Spleen (tissue), 11 donors: ENCODE measurements around the gene LANCL3. TPM values are rescaled to one million over a fixed set of nuclear protein-coding genes. Genes with fewer than 3 reads are reported as not detected.

Experiments used
- DNase-seq: peaks from one replicate; pipeline ENCODE4 v3.0.0-alpha.2; 2020
- H3K27ac ChIP-seq, 8 donors: fragments of 200-600 bp; sonication (generic) in 7 of 8; 1 replicate in 4 of 8; 2 replicates in 4 of 8; pipeline versions ENCODE4 v1.5.0 to v1.8.0; 2016 to 2021; ENCODE audit warnings: inconsistent platforms in 4 of 8, mild to moderate bottlenecking in 4 of 8, moderate library complexity in 1 of 8
- H3K27me3 ChIP-seq, 7 donors: fragments of 200-600 bp; sonication (generic) in 6 of 7; replicated peaks in 1 of 7; 1 replicate in 4 of 7; 2 replicates in 3 of 7; pipeline versions ENCODE4 v1.5.0 to v1.8.0; 2016 to 2021; ENCODE audit warnings: inconsistent platforms in 3 of 7, mild to moderate bottlenecking in 1 of 7
- H3K36me3 ChIP-seq, 6 donors: fragments of 200-600 bp; sonication (generic) in 5 of 6; 1 replicate in 4 of 6; 2 replicates in 2 of 6; pipeline versions ENCODE4 v1.5.0 to v1.8.0; 2016 to 2021; ENCODE audit warnings: inconsistent platforms in 2 of 6
- H3K4me1 ChIP-seq, 6 donors: fragments of 200-600 bp; sonication (generic) in 5 of 6; 1 replicate in 3 of 6; 2 replicates in 3 of 6; pipeline versions ENCODE4 v1.5.0 to v1.8.0; 2016 to 2021; ENCODE audit warnings: inconsistent platforms in 3 of 6
- H3K4me3 ChIP-seq, 8 donors: fragments of 200-600 bp; sonication (generic) in 7 of 8; 1 replicate in 4 of 8; 2 replicates in 4 of 8; pipeline versions ENCODE4 v1.5.0 to v1.8.0; 2016 to 2021; ENCODE audit warnings: inconsistent platforms in 4 of 8, mild to moderate bottlenecking in 4 of 8, moderate library complexity in 2 of 8
- H3K9me3 ChIP-seq, 8 donors: fragments of 200-600 bp; sonication (generic) in 7 of 8; 1 replicate in 4 of 8; 2 replicates in 4 of 8; pipeline versions ENCODE4 v1.5.0 to v1.8.0; 2016 to 2021; ENCODE audit warnings: inconsistent platforms in 4 of 8
- POLR2A ChIP-seq, 3 donors: fragments of 450-650 bp; IDR thresholded peaks; one replicate each; pipeline ENCODE4 v1.5.1; 2017; ENCODE audit warnings: antibody characterized with exemption in 3 of 3, mild to moderate bottlenecking in 1 of 3
- POLR2AphosphoS5 ChIP-seq, 3 donors: sonication (generic); formaldehyde crosslinking; IDR thresholded peaks; one replicate each; pipeline ENCODE4 v1.5.1; 2017; ENCODE audit warnings: antibody characterized with exemption in 3 of 3
- WGBS, 5 donors: extraction: QIAGEN DNeasy Blood & Tissue Kit in 3 of 5; methylation state at CpG; one replicate each; pipeline versions ENCODE4 v1.1.5 to v1.1.7; 2013 to 2018; 5-methylcytosine and 5-hydroxymethylcytosine counted together
- intact Hi-C: fragments of 100-400 bp; cut with DNase I; formaldehyde crosslinking; loops from one replicate; pipeline ENCODE4 v1.15.0; 2023; ENCODE audit warnings: low total_unique reads
- polyA plus RNA-seq, 3 donors: library from polyadenylated mRNA; stranded (reverse); fragments of 200-250 nt; gene quantifications; one replicate each; pipeline ENCODE4 v1.2.1, GENCODE V29; 2013
- total RNA-seq, 7 donors: library from RNA; depleted of rRNA in 3 of 7; stranded (reverse); fragments of >200 nt in 3 of 7; fragmentation: NEBNext Ultra II Directional in 4 of 7; extraction: Animal tissue kit (Norgen Biotek cat#: 25700) in 4 of 7; gene quantifications; one replicate each; pipeline versions ENCODE4 v1.1.0 to v1.2.1, GENCODE V29; 2016 to 2021
- TF ChIP-seq, protein P1 (sequence below), 11 experiments: fragments of 200-600 bp in 7 of 11; fragments of 450-650 bp in 4 of 11; sonication (generic) in 4 of 11; IDR thresholded peaks in 8 of 11; conservative IDR thresholded peaks in 3 of 11; 1 replicate in 7 of 11; 2 replicates in 4 of 11; pipeline versions ENCODE4 v1.4.0 to v1.8.0; 2016 to 2021; ENCODE audit warnings: antibody characterized with exemption in 11 of 11, inconsistent platforms in 4 of 11, mild to moderate bottlenecking in 1 of 11
- donor health status: healthy with polysubstance abuse.
- donor health status: DM: no; HTN: no; CAD: no; lungs with moderate emphysema.
- donor health status: DM: no; HTN: no; CAD: no.
- donor health status: Bipolar disorder and iron deficiency.
- donor health status: healthy.
- donor health status: DM: no; HTN: no; CAD: no.
- donor health status: DM: yes; HTN: yes; CAD: no.

Gene LANCL3
- total and polyA plus RNA-seq, 10 donors, result under 0.01 to 0.88 (median 0.52) TPM

DNA sequence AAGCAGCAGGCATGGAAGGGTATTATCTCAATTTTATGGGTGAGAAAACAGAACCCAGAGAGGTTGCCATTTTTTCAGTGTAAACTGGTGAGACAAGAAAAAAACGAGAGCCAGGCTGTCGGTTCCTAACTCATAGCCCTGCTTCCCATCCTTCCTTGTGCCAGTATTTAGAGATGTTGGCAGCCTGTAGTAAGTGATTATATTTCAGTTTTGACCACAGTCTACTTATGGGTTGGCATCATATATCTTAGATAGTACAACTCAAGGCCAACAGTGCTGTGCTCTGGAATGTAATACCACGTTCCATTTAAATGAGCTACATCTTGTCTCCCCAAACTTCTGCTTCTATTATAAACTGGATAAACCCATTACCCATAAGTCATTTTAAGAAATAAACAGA lies 154.9 kb downstream of the LANCL3 start:
- H3K9me3 ChIP-seq, result no peaks in the 10 kb centered on the region
- H3K4me3 ChIP-seq, result no peak overlapping the region
- no peaks in the 10 kb centered on the region for H3K4me1 ChIP-seq
- H3K27me3 ChIP-seq, result peaks cover 0 to 4% (median 0%) of the 10 kb centered on the region in 7 donors
- H3K27ac ChIP-seq, result no peak overlapping the region
- TF ChIP-seq, protein P1, sequence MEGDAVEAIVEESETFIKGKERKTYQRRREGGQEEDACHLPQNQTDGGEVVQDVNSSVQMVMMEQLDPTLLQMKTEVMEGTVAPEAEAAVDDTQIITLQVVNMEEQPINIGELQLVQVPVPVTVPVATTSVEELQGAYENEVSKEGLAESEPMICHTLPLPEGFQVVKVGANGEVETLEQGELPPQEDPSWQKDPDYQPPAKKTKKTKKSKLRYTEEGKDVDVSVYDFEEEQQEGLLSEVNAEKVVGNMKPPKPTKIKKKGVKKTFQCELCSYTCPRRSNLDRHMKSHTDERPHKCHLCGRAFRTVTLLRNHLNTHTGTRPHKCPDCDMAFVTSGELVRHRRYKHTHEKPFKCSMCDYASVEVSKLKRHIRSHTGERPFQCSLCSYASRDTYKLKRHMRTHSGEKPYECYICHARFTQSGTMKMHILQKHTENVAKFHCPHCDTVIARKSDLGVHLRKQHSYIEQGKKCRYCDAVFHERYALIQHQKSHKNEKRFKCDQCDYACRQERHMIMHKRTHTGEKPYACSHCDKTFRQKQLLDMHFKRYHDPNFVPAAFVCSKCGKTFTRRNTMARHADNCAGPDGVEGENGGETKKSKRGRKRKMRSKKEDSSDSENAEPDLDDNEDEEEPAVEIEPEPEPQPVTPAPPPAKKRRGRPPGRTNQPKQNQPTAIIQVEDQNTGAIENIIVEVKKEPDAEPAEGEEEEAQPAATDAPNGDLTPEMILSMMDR (IDR thresholded peaks at IDR 0.05 in 8 of 11, conservative IDR thresholded peaks at IDR 0.05 in 3 of 11), result no peak
- TF ChIP-seq POLR2A (IDR thresholded peaks at IDR 0.05), result no peak
- no peak for TF ChIP-seq POLR2AphosphoS5 (IDR thresholded peaks at IDR 0.05)
- no peaks in the 10 kb centered on the region for H3K36me3 ChIP-seq
- intact Hi-C loops, result no loop called here
- DNase-seq, result no peak
- 84 to 92% (median 89%) methylated on average over 3 of the region's 3 CpGs for WGBS, 5 donors

Other genes starting within 250 kb of the LANCL3 start
- 10 to 100 TPM in 1 of 7 donors, 1 to 10 TPM in 6; 4.5 to 12.0 (median 6.8) TPM for gene PRRG1, start 222.3 kb upstream of the LANCL3 start, total RNA-seq
- under 1 TPM; 0.41 to 0.99 (median 0.62) TPM for gene PRRG1, start 222.3 kb upstream of the LANCL3 start, polyA plus RNA-seq
- gene XK, start 114.1 kb downstream of the LANCL3 start, total RNA-seq, result 1 to 10 TPM in 5 of 7 donors, under 1 TPM in 2; 0.58 to 6.5 (median 2.0) TPM
- under 1 TPM; 0.09 to 0.35 (median 0.09) TPM for gene XK, start 114.1 kb downstream of the LANCL3 start, polyA plus RNA-seq
- gene CYBB, start 208.4 kb downstream of the LANCL3 start, total RNA-seq, result 100 to 1,000 TPM; 129 to 231 (median 200) TPM
- gene CYBB, start 208.4 kb downstream of the LANCL3 start, polyA plus RNA-seq, result 10 to 100 TPM; 30.5 to 38.7 (median 35.5) TPM